Liver (tissue), 3 donors: ENCODE data around the gene ADAMTS3.

Source experiments
- EGR1 ChIP-seq, 2 donors: IDR thresholded peaks; 2 replicates each; pipeline ENCODE4 v1.6.1; 2016 to 2018; ENCODE audit warnings: antibody characterized with exemption in 2 of 2, low read depth in 2 of 2
- FOXA1 ChIP-seq: IDR thresholded peaks from 2 replicates; pipeline ENCODE4 v1.6.1; 2016; ENCODE audit warnings: antibody characterized with exemption
- GABPA ChIP-seq, 2 donors: IDR thresholded peaks in 1 of 2; conservative IDR thresholded peaks in 1 of 2; 2 replicates each; pipeline ENCODE4 v1.6.1; 2016; ENCODE audit warnings: antibody characterized with exemption in 2 of 2, mild to moderate bottlenecking in 1 of 2, moderate library complexity in 1 of 2
- TAF1 ChIP-seq: conservative IDR thresholded peaks from 2 replicates; pipeline ENCODE4 v1.6.1; 2016; ENCODE audit warnings: antibody characterized with exemption, mild to moderate bottlenecking
- TF ChIP-seq, protein P1 (sequence below): fragments of 150-350 bp; IDR thresholded peaks from 2 replicates; pipeline ENCODE4 v1.5.1; 2017; ENCODE audit warnings: improper control_type of control experiment, low read depth, low read length; ENCODE audit not compliant: missing input control
- TF ChIP-seq, protein P2 (sequence below): IDR thresholded peaks from 2 replicates; pipeline ENCODE4 v1.6.1; 2016; ENCODE audit warnings: antibody characterized with exemption
- TF ChIP-seq, protein P3 (sequence below): IDR thresholded peaks from 2 replicates; pipeline ENCODE4 v1.6.1; 2016; ENCODE audit warnings: antibody characterized with exemption
- TF ChIP-seq, protein P4 (sequence below): IDR thresholded peaks from 2 replicates; pipeline ENCODE4 v1.6.1; 2016; ENCODE audit warnings: antibody characterized with exemption, mild to moderate bottlenecking
- donor health status: healthy.
- donor health status: healthy.

DNA sequence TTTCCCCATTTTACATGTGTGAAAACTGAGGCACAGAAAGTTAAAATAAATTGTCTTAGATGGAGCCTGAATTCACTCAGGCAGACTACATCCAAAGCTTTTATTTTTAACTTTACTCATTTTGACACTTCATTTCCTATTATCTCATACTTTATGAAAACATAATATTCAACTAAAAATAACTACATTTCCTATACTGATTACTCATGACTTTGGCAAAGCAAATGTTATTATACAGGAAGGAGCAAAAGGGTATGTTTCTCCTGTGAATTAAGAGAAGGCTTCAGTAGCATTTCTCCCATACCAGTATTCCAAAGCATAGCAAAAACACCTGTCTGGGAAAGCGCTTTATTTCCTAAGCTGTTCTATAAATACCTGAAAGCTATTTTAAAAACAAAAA, 178.6 kb downstream of the ADAMTS3 start:
- no peak for TF ChIP-seq GABPA (IDR thresholded peaks at IDR 0.05 in 1 of 2, conservative IDR thresholded peaks at IDR 0.05 in 1 of 2)
- no peak for TF ChIP-seq TAF1
- no peak for TF ChIP-seq EGR1 (IDR thresholded peaks at IDR 0.05; ENCODE audit: low read depth in 2 of 2)
- TF ChIP-seq, protein P1, sequence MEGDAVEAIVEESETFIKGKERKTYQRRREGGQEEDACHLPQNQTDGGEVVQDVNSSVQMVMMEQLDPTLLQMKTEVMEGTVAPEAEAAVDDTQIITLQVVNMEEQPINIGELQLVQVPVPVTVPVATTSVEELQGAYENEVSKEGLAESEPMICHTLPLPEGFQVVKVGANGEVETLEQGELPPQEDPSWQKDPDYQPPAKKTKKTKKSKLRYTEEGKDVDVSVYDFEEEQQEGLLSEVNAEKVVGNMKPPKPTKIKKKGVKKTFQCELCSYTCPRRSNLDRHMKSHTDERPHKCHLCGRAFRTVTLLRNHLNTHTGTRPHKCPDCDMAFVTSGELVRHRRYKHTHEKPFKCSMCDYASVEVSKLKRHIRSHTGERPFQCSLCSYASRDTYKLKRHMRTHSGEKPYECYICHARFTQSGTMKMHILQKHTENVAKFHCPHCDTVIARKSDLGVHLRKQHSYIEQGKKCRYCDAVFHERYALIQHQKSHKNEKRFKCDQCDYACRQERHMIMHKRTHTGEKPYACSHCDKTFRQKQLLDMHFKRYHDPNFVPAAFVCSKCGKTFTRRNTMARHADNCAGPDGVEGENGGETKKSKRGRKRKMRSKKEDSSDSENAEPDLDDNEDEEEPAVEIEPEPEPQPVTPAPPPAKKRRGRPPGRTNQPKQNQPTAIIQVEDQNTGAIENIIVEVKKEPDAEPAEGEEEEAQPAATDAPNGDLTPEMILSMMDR, result no peak
- TF ChIP-seq, protein P2, sequence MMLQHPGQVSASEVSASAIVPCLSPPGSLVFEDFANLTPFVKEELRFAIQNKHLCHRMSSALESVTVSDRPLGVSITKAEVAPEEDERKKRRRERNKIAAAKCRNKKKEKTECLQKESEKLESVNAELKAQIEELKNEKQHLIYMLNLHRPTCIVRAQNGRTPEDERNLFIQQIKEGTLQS, result no peak
- TF ChIP-seq, protein P3, sequence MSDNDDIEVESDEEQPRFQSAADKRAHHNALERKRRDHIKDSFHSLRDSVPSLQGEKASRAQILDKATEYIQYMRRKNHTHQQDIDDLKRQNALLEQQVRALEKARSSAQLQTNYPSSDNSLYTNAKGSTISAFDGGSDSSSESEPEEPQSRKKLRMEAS, result no peak
- no peak for TF ChIP-seq FOXA1
- TF ChIP-seq, protein P4, sequence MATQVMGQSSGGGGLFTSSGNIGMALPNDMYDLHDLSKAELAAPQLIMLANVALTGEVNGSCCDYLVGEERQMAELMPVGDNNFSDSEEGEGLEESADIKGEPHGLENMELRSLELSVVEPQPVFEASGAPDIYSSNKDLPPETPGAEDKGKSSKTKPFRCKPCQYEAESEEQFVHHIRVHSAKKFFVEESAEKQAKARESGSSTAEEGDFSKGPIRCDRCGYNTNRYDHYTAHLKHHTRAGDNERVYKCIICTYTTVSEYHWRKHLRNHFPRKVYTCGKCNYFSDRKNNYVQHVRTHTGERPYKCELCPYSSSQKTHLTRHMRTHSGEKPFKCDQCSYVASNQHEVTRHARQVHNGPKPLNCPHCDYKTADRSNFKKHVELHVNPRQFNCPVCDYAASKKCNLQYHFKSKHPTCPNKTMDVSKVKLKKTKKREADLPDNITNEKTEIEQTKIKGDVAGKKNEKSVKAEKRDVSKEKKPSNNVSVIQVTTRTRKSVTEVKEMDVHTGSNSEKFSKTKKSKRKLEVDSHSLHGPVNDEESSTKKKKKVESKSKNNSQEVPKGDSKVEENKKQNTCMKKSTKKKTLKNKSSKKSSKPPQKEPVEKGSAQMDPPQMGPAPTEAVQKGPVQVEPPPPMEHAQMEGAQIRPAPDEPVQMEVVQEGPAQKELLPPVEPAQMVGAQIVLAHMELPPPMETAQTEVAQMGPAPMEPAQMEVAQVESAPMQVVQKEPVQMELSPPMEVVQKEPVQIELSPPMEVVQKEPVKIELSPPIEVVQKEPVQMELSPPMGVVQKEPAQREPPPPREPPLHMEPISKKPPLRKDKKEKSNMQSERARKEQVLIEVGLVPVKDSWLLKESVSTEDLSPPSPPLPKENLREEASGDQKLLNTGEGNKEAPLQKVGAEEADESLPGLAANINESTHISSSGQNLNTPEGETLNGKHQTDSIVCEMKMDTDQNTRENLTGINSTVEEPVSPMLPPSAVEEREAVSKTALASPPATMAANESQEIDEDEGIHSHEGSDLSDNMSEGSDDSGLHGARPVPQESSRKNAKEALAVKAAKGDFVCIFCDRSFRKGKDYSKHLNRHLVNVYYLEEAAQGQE, result no peak
